DOHH2 (cell line): Measurements from ENCODE around the gene UBE2E1.

Experiments
- H3F3A ChIP-seq: fragments of 200-600 bp; sonication (generic), shearing (Covaris generic); 2 replicates; pipeline ENCODE4 v1.6.0; 2016; ENCODE audit warnings: antibody characterized with exemption, mild to moderate bottlenecking; ENCODE audit not compliant: control insufficient read depth, insufficient read depth
- H3K27ac ChIP-seq: fragments of 200-600 bp; sonication (generic); 2 replicates; pipeline ENCODE4 v1.5.1; 2014; ENCODE audit warnings: low read depth, mild to moderate bottlenecking, low read length, moderate library complexity
- H3K27me3 ChIP-seq: fragments of 200-600 bp; sonication (generic); 2 replicates; pipeline ENCODE4 v1.6.1; 2014; ENCODE audit warnings: mild to moderate bottlenecking, low read length, mixed read lengths; ENCODE audit not compliant: control insufficient read depth
- H3K36me3 ChIP-seq: fragments of 200-600 bp; sonication (generic); 2 replicates; pipeline ENCODE4 v1.6.1; 2014; ENCODE audit warnings: mild to moderate bottlenecking, low read length, moderate library complexity, mixed read lengths; ENCODE audit not compliant: control insufficient read depth
- H3K4me1 ChIP-seq: fragments of 200-600 bp; sonication (generic); 2 replicates; pipeline ENCODE4 v1.6.1; 2014; ENCODE audit warnings: mild to moderate bottlenecking, low read length, mixed read lengths; ENCODE audit not compliant: control insufficient read depth
- H3K4me2 ChIP-seq: fragments of 200-600 bp; sonication (generic); 2 replicates; pipeline ENCODE4 v1.6.0; 2014; ENCODE audit warnings: mild to moderate bottlenecking, low read length, moderate library complexity
- H3K4me3 ChIP-seq: fragments of 200-600 bp; sonication (generic); 2 replicates; pipeline ENCODE4 v1.5.1; 2014; ENCODE audit warnings: mild to moderate bottlenecking, low read length, mixed read lengths
- H3K79me2 ChIP-seq: fragments of 200-600 bp; sonication (generic); 2 replicates; pipeline ENCODE4 v1.6.1; 2014; ENCODE audit warnings: mild to moderate bottlenecking, low read length, mixed read lengths; ENCODE audit not compliant: control insufficient read depth
- H3K9me2 ChIP-seq: fragments of 200-600 bp; sonication (generic); replicated peaks from 2 replicates; pipeline ENCODE4 v1.6.1; 2014; ENCODE audit warnings: mild to moderate bottlenecking, low read length, mixed read lengths; ENCODE audit not compliant: control insufficient read depth
- H3K9me3 ChIP-seq: fragments of 200-600 bp; sonication (generic); 2 replicates; pipeline ENCODE4 v1.6.1; 2014; ENCODE audit warnings: antibody characterized with exemption, low read length, mixed read lengths; ENCODE audit not compliant: control insufficient read depth, insufficient read depth
- H4K20me1 ChIP-seq: fragments of 200-600 bp; sonication (generic); 2 replicates; pipeline ENCODE4 v1.6.0; 2014; ENCODE audit warnings: low read depth, mild to moderate bottlenecking, antibody characterized with exemption, low read length, moderate library complexity; ENCODE audit not compliant: control insufficient read depth, insufficient read depth
- EZH2phosphoT487 ChIP-seq: fragments of 200-600 bp; sonication (generic); IDR thresholded peaks from 2 replicates; pipeline ENCODE4 v1.6.1; 2017; ENCODE audit warnings: borderline replicate concordance, mild to moderate bottlenecking, antibody characterized with exemption, low read length, moderate library complexity, mixed read lengths
- TF ChIP-seq, protein P1 (sequence below): fragments of 200-600 bp; sonication (generic); IDR thresholded peaks from one replicate; pipeline ENCODE4 v1.5.1; 2014; ENCODE audit warnings: antibody characterized with exemption, mild to moderate bottlenecking, low read depth, low read length; ENCODE audit not compliant: poor library complexity, severe bottlenecking

UBE2E1 gene

DNA sequence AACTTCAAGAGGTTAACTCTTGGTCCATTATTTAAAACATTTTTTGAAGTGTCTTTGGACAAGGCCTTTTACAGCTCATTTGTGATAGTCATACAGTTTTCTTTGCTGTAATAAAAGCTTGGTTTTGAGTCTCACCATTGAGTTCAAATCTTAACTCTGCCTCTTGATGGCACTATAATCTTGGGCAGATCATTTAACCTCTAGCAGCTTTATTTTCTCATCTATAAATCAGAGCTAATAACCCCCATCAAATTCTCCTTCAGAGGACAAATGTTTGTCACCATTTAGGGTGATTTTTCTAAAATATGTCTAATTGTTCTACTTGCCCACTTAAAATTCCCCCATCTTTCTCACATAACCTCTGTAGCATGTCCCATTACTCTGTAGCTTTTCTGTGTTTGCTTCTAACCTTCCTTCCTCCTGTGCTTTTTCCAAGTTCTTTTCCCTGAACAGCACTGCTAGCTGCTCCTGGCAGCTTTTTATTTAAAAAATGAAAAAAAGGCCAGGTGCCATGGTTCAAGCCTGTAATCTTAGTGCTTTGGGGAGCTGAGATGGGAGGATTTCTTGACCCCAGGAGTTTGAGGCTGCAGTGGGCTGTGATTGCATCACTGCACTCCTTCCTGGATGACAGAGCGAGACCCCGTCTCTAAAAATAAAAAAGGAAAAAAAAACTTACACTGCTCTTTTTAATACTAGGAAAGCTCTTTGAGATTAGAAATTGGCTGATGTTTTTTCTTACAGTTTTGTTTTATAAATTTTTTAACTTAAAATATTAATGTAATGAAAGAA lies 28.5 kb downstream of the UBE2E1 start:
- peaks cover 41% of the 10 kb centered on the region for H3K4me1 ChIP-seq
- H4K20me1 ChIP-seq: peaks cover 24% of the 10 kb centered on the region; the same call in 1 of the 2 replicates
- H3K79me2 ChIP-seq: peaks cover 33% of the 10 kb centered on the region
- no peaks in the 10 kb centered on the region for H3F3A ChIP-seq
- TF ChIP-seq, protein P1, sequence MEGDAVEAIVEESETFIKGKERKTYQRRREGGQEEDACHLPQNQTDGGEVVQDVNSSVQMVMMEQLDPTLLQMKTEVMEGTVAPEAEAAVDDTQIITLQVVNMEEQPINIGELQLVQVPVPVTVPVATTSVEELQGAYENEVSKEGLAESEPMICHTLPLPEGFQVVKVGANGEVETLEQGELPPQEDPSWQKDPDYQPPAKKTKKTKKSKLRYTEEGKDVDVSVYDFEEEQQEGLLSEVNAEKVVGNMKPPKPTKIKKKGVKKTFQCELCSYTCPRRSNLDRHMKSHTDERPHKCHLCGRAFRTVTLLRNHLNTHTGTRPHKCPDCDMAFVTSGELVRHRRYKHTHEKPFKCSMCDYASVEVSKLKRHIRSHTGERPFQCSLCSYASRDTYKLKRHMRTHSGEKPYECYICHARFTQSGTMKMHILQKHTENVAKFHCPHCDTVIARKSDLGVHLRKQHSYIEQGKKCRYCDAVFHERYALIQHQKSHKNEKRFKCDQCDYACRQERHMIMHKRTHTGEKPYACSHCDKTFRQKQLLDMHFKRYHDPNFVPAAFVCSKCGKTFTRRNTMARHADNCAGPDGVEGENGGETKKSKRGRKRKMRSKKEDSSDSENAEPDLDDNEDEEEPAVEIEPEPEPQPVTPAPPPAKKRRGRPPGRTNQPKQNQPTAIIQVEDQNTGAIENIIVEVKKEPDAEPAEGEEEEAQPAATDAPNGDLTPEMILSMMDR: peak; percentile 42
- no peak for TF ChIP-seq EZH2phosphoT487
- no peak overlapping the region for H3K27ac ChIP-seq
- H3K9me3 ChIP-seq: no peaks in the 10 kb centered on the region
- H3K27me3 ChIP-seq: peaks cover 3% of the 10 kb centered on the region; the same call in 1 of the 2 replicates
- no peak overlapping the region for H3K4me3 ChIP-seq
- H3K9me2 ChIP-seq: no peaks in the 10 kb centered on the region
- peak overlapping the region; percentile 1 for H3K4me2 ChIP-seq
- no peaks in the 10 kb centered on the region for H3K36me3 ChIP-seq

GRCh38 chr3:23835087-23835486 lies 29.3 kb downstream of the UBE2E1 start:
- TF ChIP-seq EZH2phosphoT487: no peak
- TF ChIP-seq, protein P1: no peak
- H4K20me1 ChIP-seq: peaks cover 20% of the 10 kb centered on the region; the same call in 1 of the 2 replicates
- no peak overlapping the region for H3K4me3 ChIP-seq

GRCh38 chr3:23835802-23836201 lies 30.0 kb downstream of the UBE2E1 start:
- Histone ChIP-seq H3F3A (no peaks in the 10 kb centered on the region), H4K20me1 (peaks cover 13% of the 10 kb centered on the region; the same call in 1 of the 2 replicates), H3K4me3 (no peak overlapping the region), H3K9me3 (no peaks in the 10 kb centered on the region), H3K27ac (no peak overlapping the region), H3K4me2 (no peak overlapping the region), H3K4me1 (peaks cover 27% of the 10 kb centered on the region), H3K27me3 (no peaks in the 10 kb centered on the region), H3K36me3 (no peaks in the 10 kb centered on the region), H3K9me2 (no peaks in the 10 kb centered on the region), H3K79me2 (peaks cover 35% of the 10 kb centered on the region)
- TF ChIP-seq EZH2phosphoT487: no peak

More at GRCh38 chr3:23835087-23835486, 29.3 kb downstream of the UBE2E1 start:
- peaks cover 35% of the 10 kb centered on the region for H3K79me2 ChIP-seq
- H3K27me3 ChIP-seq: peaks cover 3% of the 10 kb centered on the region; the same call in 1 of the 2 replicates
- H3K9me2 ChIP-seq: no peaks in the 10 kb centered on the region
- H3K27ac ChIP-seq: no peak overlapping the region
- H3K4me1 ChIP-seq: peaks cover 33% of the 10 kb centered on the region
- no peaks in the 10 kb centered on the region for H3F3A ChIP-seq
- no peaks in the 10 kb centered on the region for H3K9me3 ChIP-seq
- no peak overlapping the region for H3K4me2 ChIP-seq
- no peaks in the 10 kb centered on the region for H3K36me3 ChIP-seq
